Bronchial epithelial cell (primary cell): ENCODE data around the gene FSTL1. TPM values are rescaled to one million over a fixed set of nuclear protein-coding genes. Genes with fewer than 3 reads are reported as not detected.

Experiments used
- DNase-seq: peaks from one replicate; pipeline ENCODE4 v3.0.0-alpha.2; 2010; ENCODE audit warnings: low read depth
- FAIRE-seq: peaks from 2 replicates; lab custom pipeline; 2011; peaks lifted over from hg19 to GRCh38; lab: Jason Lieb, UNC
- H3K27me3 ChIP-seq: 2 replicates; pipeline ENCODE4 v1.5.1; 2011; ENCODE audit warnings: low read length; ENCODE audit not compliant: control insufficient read depth, insufficient read depth
- H3K36me3 ChIP-seq: 2 replicates; pipeline ENCODE4 v1.5.1; 2011; ENCODE audit warnings: low read length; ENCODE audit not compliant: control insufficient read depth, insufficient read depth
- H3K4me3 ChIP-seq: 2 replicates; pipeline ENCODE4 v1.5.1; 2011; ENCODE audit warnings: mild to moderate bottlenecking, low read depth, low read length, control low read depth
- CTCF ChIP-seq: IDR thresholded peaks from 2 replicates; pipeline ENCODE4 v1.5.1; 2011; ENCODE audit warnings: mild to moderate bottlenecking, moderate library complexity, low read length, control low read depth, inconsistent platforms; ENCODE audit not compliant: insufficient read depth, severe bottlenecking
- total RNA-seq: library from RNA; depleted of rRNA; stranded (reverse); fragments of >200 nt; gene quantifications from 2 replicates; pipeline ENCODE4 v1.2.1, GENCODE V29; 2014

Gene FSTL1
- total RNA-seq, 1 donor from 2014 or later = 45.3 TPM

GRCh38 chr3:120429921-120430361 lies 20.9 kb downstream of the FSTL1 start:
- Histone ChIP-seq H3K27me3 (no peaks in the 10 kb centered on the region), H3K36me3 (no peaks in the 10 kb centered on the region), H3K4me3 (no peak overlapping the region)
- DNase-seq = no peak
- TF ChIP-seq CTCF = no peak
- FAIRE-seq = no peak

GRCh38 chr3:120428924-120429323 lies 21.9 kb downstream of the FSTL1 start:
- no peak for FAIRE-seq
- Histone ChIP-seq H3K27me3 (no peaks in the 10 kb centered on the region), H3K4me3 (no peak overlapping the region), H3K36me3 (no peaks in the 10 kb centered on the region)
- no peak for TF ChIP-seq CTCF
- no peak for DNase-seq

- peaks cover 2% of the 10 kb centered on the region for H3K36me3 ChIP-seq
- no peak overlapping the region for H3K4me3 ChIP-seq
- no peak for DNase-seq
- no peak for TF ChIP-seq CTCF
- no peak for FAIRE-seq
- no peaks in the 10 kb centered on the region for H3K27me3 ChIP-seq
Measured at GRCh38 chr3:120427201-120427600, 23.6 kb downstream of the FSTL1 start.

- no peak for TF ChIP-seq CTCF
- peaks cover 2% of the 10 kb centered on the region for H3K36me3 ChIP-seq
- FAIRE-seq = no peak
Measured at GRCh38 chr3:120425572-120426250, 25.1 kb downstream of the FSTL1 start.

GRCh38 chr3:120424976-120425570 lies 25.7 kb downstream of the FSTL1 start:
- no peaks in the 10 kb centered on the region for H3K27me3 ChIP-seq
- no peak for DNase-seq
- TF ChIP-seq CTCF = no peak
- peaks cover 2% of the 10 kb centered on the region for H3K36me3 ChIP-seq
- no peak overlapping the region for H3K4me3 ChIP-seq
- FAIRE-seq = no peak

More at GRCh38 chr3:120425572-120426250, 25.1 kb downstream of the FSTL1 start:
- no peak for DNase-seq
- no peaks in the 10 kb centered on the region for H3K27me3 ChIP-seq
- no peak overlapping the region for H3K4me3 ChIP-seq
